NCI-H187 treated with DMSO at 0.1 percent for 48 hours (cell line): ENCODE measurements around the gene HOOK1.

Experiments
- DNase-seq: peaks from one replicate; lab custom pipeline; 2025; lab: John Stamatoyannopoulos, UW

Gene HOOK1

GRCh38 chr1:59814901-59815825 lies at the start of gene HOOK1:
Gene HOOK1, plus strand, starts transcription at chr1:59814949. Its CDS starts 169 bp downstream, at chr1:59815118.
- DNase-seq: no peak

GRCh38 chr1:59765011-59765730 lies 49.6 kb upstream of the HOOK1 start:
- no peak for DNase-seq

DNA sequence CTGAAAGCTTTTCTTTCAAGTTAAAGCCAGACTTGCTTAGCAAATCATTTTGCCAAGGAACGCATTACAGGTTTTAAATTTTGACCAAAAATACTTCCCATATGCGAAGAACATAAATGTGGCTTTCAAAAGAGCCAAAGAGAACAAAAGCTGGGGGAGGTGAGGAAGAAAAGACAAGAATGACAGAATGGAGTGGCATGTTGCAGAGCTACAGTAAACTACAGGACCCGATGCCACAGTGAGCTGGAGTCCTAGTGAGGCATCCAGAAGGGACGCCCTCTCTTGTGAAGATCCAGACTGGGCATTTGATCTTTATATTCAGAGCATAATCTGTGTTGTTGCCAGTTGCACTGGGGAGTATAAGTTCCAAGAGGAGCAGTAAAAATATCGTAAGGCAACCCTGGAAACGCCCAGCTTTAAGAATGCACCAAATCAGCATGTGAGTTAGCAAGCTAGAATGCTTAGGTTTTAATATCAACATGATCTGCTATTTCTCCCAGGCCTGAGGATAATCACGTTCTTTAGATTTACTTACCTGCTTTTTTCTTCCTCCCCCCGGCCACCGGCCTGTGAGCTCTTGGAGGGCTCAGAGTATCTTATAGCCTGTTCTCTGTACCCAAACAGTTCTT lies 48.4 kb upstream of the HOOK1 start:
- no peak for DNase-seq

DNA sequence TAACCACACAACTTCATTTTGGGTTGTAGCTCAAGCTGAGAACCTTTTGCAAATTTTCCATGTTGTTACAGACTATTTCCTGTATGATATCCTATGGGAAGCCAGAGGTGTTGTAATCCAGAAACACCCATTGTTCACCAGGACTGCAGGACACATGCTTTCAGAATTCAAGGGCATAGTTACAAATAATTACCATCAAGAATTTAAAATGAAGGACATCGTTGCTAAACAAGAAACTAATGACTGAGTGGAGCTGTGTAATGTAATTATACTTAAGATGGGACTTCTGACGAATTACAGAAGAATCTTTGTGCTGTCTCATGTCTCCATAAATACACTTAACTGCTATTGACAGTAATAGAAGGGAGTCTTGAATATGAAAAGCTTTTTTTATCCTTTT lies 47.6 kb upstream of the HOOK1 start:
- DNase-seq: no peak

GRCh38 chr1:59768792-59769735 lies 45.7 kb upstream of the HOOK1 start:
- peak; percentile 4 for DNase-seq

GRCh38 chr1:59769736-59770095 lies 45.0 kb upstream of the HOOK1 start:
- DNase-seq: no peak

GRCh38 chr1:59771361-59771760 lies 43.4 kb upstream of the HOOK1 start:
- no peak for DNase-seq

- no peak for DNase-seq
These were observed 39.3 kb upstream of the HOOK1 start for GRCh38 chr1:59775480-59775879.

- no peak for DNase-seq
These were observed 37.5 kb upstream of the HOOK1 start for GRCh38 chr1:59776960-59777852.

DNA sequence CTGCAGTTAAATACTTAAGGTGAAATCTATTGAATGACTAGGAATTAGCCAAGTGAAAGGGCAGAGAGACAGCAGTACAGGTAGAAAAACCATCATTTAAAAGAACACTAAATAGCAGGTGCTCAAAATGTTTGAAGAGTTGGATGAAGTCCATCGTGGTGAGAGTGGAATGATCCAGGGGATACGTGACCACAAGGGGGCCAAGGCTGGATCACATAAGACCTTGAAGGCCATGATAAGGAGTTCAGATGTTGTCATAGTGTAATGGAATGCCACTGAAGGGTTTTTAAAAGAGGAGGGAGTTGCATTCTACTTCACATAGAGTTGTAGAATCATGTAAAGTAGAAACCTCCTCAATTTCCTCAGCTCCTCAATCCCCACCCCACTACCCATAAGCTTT lies 34.8 kb upstream of the HOOK1 start:
- no peak for DNase-seq

DNA sequence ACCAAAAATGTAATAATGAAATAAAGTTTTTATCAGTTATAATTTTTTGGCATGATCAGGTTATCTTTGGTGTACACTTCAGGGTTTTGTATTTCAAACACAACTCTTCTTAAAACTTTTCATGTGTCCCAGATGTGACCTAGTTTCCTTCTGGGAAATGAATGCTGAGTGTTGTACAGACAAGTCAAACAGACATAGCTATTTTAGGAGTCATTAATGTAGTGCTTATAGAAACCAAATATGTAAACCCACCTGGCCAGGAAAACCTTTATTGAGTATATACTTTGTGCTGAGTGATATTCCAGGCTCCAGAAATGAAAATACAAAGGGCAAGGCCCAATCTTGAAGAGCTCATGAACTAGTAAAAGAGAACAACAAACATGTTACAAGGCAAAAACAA lies 25.9 kb upstream of the HOOK1 start:
- no peak for DNase-seq

GRCh38 chr1:59798600-59798999 lies 16.1 kb upstream of the HOOK1 start:
- DNase-seq: no peak

GRCh38 chr1:59803458-59804038 lies 11.2 kb upstream of the HOOK1 start:
- no peak for DNase-seq

- DNase-seq: no peak
These were observed 10.4 kb upstream of the HOOK1 start for GRCh38 chr1:59804301-59804700.

- no peak for DNase-seq
These were observed 9.2 kb upstream of the HOOK1 start for GRCh38 chr1:59805554-59805953.

GRCh38 chr1:59814180-59814900 lies 409 bp upstream of the HOOK1 start:
- DNase-seq: peak; percentile 92

DNA sequence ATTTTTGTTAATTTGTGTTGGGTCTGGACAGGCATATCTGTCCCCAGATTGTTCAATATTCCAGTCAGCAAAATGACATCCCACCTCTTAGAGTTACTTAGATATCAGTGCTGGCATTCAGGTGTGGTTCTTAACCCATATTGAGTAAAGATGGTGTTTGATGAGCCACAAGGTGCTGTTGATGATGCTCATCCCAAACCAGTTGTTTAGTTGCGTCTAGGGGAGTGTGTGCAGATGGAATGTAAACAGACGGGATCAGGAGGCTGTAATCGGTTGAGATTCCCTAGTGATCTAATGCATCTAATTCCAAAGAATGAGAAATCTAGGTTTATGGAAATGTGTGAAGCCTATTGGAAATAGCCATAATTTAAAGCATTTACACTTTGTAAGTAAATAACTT lies 1.1 kb downstream of the HOOK1 start:
- no peak for DNase-seq

DNA sequence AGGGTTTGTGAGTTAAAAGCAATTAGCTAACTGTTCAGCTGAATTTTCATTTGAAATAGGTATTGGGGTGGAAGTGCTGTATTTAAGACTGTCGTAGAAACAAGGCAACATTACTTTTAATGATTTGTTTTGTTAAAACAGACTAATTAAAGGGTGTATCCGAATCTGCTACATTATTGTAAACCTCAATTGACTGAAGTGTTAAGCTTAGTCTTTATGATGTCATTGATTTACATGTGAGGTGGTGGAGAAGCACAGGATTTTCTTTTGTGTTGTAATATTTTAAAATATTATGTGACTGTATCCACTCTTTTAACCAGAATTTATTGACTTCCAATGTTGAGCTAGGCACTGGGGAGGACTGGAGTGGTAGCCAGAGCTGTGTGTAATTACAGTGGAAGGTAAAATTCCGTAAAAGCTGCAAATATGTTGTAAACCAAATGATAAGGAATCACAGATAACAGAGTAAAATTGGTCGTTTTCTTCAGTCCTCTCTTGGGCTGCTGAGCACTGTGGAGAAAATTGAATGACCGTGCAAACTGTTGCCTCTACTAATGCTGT lies 1.6 kb downstream of the HOOK1 start:
- DNase-seq: no peak
